HL-60/S4 (cell line): ENCODE data around the gene GRIN2A.

Experiments used
- in situ Hi-C: fragments of 300-500 bp; cut with MboI; formaldehyde crosslinking; loops from 2 replicates; pipeline ENCODE4 v1.14.3; 2022; ENCODE audit warnings: low sequenced_read_pairs

Gene GRIN2A

GRCh38 chr16:10188236-10188635 is 6.0 kb upstream of the GRIN2A start:
- in situ Hi-C loops = no loop called here

GRCh38 chr16:10181196-10182162 is 749 bp downstream of the GRIN2A start:
- in situ Hi-C loops = no loop called here

GRCh38 chr16:10180771-10181163 is 1.5 kb downstream of the GRIN2A start:
- in situ Hi-C loops = no loop called here

- in situ Hi-C loops = no loop called here
Measured at GRCh38 chr16:10180042-10180770, 2.0 kb downstream of the GRIN2A start.

GRCh38 chr16:10178526-10178925 is 3.7 kb downstream of the GRIN2A start:
- in situ Hi-C loops = no loop called here

- in situ Hi-C loops = no loop called here
Measured at GRCh38 chr16:10178080-10178479, 4.1 kb downstream of the GRIN2A start.

- in situ Hi-C loops = no loop called here
Measured at GRCh38 chr16:10172848-10173655, 9.2 kb downstream of the GRIN2A start.

- in situ Hi-C loops = no loop called here
Measured at GRCh38 chr16:10171221-10171620, 11.0 kb downstream of the GRIN2A start.

- in situ Hi-C loops = no loop called here
Measured at GRCh38 chr16:10169904-10170410, 12.3 kb downstream of the GRIN2A start.

GRCh38 chr16:10169031-10169430 is 13.2 kb downstream of the GRIN2A start:
- in situ Hi-C loops = no loop called here

- in situ Hi-C loops = no loop called here
Measured at GRCh38 chr16:10168258-10168657, 14.0 kb downstream of the GRIN2A start.

- in situ Hi-C loops = no loop called here
Measured at GRCh38 chr16:10165643-10166042, 16.6 kb downstream of the GRIN2A start.

- in situ Hi-C loops = no loop called here
Measured at GRCh38 chr16:10162981-10163380, 19.2 kb downstream of the GRIN2A start.

GRCh38 chr16:10156099-10156498 is 26.1 kb downstream of the GRIN2A start:
- in situ Hi-C loops = no loop called here

GRCh38 chr16:10154389-10154788 is 27.8 kb downstream of the GRIN2A start:
- in situ Hi-C loops = no loop called here

GRCh38 chr16:10153985-10154384 is 28.2 kb downstream of the GRIN2A start:
- in situ Hi-C loops = no loop called here

GRCh38 chr16:10151718-10152117 is 30.5 kb downstream of the GRIN2A start:
- in situ Hi-C loops = no loop called here

GRCh38 chr16:10150906-10151305 is 31.3 kb downstream of the GRIN2A start:
- in situ Hi-C loops = no loop called here

- in situ Hi-C loops = no loop called here
Measured at GRCh38 chr16:10145542-10146035, 36.6 kb downstream of the GRIN2A start.

- in situ Hi-C loops = no loop called here
Measured at GRCh38 chr16:10141671-10142070, 40.6 kb downstream of the GRIN2A start.

GRCh38 chr16:10138881-10139280 is 43.3 kb downstream of the GRIN2A start:
- in situ Hi-C loops = no loop called here
